Smooth muscle cell (in vitro differentiated cells): ENCODE measurements around the gene SYNGR1. TPM values are rescaled to one million over a fixed set of nuclear protein-coding genes. Genes with fewer than 3 reads are reported as not detected.

Experiments
- DNase-seq: peaks from one replicate; lab custom pipeline; 2025; ENCODE audit not compliant: unreplicated experiment; lab: John Stamatoyannopoulos, UW
- H2AFZ ChIP-seq: fragments of 200-600 bp; sonication (generic); 2 replicates; pipeline ENCODE4 v1.6.0; 2016; ENCODE audit warnings: antibody characterized with exemption, low read depth, mild to moderate bottlenecking
- H3F3A ChIP-seq: fragments of 200-600 bp; sonication (generic); 2 replicates; pipeline ENCODE4 v1.6.0; 2017; ENCODE audit warnings: antibody characterized with exemption, low read depth
- H3K27ac ChIP-seq: fragments of 200-600 bp; sonication (generic); 2 replicates; pipeline ENCODE4 v1.5.1; 2016; ENCODE audit warnings: low read depth, mild to moderate bottlenecking
- H3K27me3 ChIP-seq: fragments of 200-600 bp; sonication (generic); 2 replicates; pipeline ENCODE4 v1.6.1; 2016; ENCODE audit warnings: low read depth, mild to moderate bottlenecking
- H3K36me3 ChIP-seq: fragments of 200-600 bp; sonication (generic); 2 replicates; pipeline ENCODE4 v1.5.1; 2016; ENCODE audit warnings: low read depth
- H3K4me1 ChIP-seq: fragments of 200-600 bp; sonication (generic); 2 replicates; pipeline ENCODE4 v1.5.1; 2016; ENCODE audit warnings: low read depth
- H3K4me2 ChIP-seq: fragments of 200-600 bp; sonication (generic); 2 replicates; pipeline ENCODE4 v1.6.0; 2016; ENCODE audit warnings: mild to moderate bottlenecking
- H3K4me3 ChIP-seq: fragments of 200-600 bp; sonication (generic); 2 replicates; pipeline ENCODE4 v1.5.1; 2016; ENCODE audit warnings: mild to moderate bottlenecking
- H3K79me2 ChIP-seq: fragments of 200-600 bp; sonication (generic); 2 replicates; pipeline ENCODE4 v1.6.0; 2016; ENCODE audit warnings: low read depth, mild to moderate bottlenecking
- H3K9ac ChIP-seq: fragments of 200-600 bp; sonication (generic); 2 replicates; pipeline ENCODE4 v1.6.0; 2016; ENCODE audit warnings: low read depth
- H3K9me3 ChIP-seq: fragments of 200-600 bp; sonication (generic); replicated peaks from 2 replicates; pipeline ENCODE4 v1.5.1; 2016; ENCODE audit warnings: low read depth
- H4K20me1 ChIP-seq: fragments of 200-600 bp; sonication (generic); 2 replicates; pipeline ENCODE4 v1.6.0; 2016; ENCODE audit warnings: low read depth
- CTCF ChIP-seq: fragments of 200-600 bp; sonication (generic); IDR thresholded peaks from 2 replicates; pipeline ENCODE4 v1.5.1; 2017; ENCODE audit warnings: borderline replicate concordance, mild to moderate bottlenecking, antibody characterized with exemption; ENCODE audit not compliant: insufficient read depth, poor library complexity, severe bottlenecking
- WGBS: methylation state at CpG from one replicate; pipeline ENCODE4 v1.1.7; 2016; ENCODE audit warnings: low lambda C conversion rate; 5-methylcytosine and 5-hydroxymethylcytosine counted together
- polyA plus RNA-seq: library from polyadenylated mRNA; unstranded; fragments of >200 nt; fragmentation: Nextera tagmentation; extraction: Ambion mirVana; gene quantifications from 2 replicates; pipeline ENCODE4 v1.2.1, GENCODE V29; 2016
- total RNA-seq: library from RNA; depleted of rRNA; stranded (reverse); fragments of >200 nt; gene quantifications from 2 replicates; pipeline ENCODE4 v1.2.3, GENCODE V29; 2014

SYNGR1 gene
- total and polyA plus RNA-seq, 2 experiments from 2014 or later = 26.7 to 58.0 TPM

GRCh38 chr22:39360242-39360641 is 10.5 kb downstream of the SYNGR1 start:
- no peak overlapping the region for H3K27ac ChIP-seq
- no peak overlapping the region for H2AFZ ChIP-seq
- no peaks in the 10 kb centered on the region for H3F3A ChIP-seq
- peaks cover 30% of the 10 kb centered on the region for H4K20me1 ChIP-seq
- H3K36me3 ChIP-seq = no peaks in the 10 kb centered on the region
- no peaks in the 10 kb centered on the region for H3K9me3 ChIP-seq
- DNase-seq = no peak
- no peak overlapping the region for H3K4me2 ChIP-seq
- H3K4me3 ChIP-seq = no peak overlapping the region
- H3K9ac ChIP-seq = no peak overlapping the region
- no peaks in the 10 kb centered on the region for H3K79me2 ChIP-seq
- 95% methylated on average over 18 of the region's 18 CpGs for WGBS
- no peak for TF ChIP-seq CTCF
- H3K27me3 ChIP-seq = no peaks in the 10 kb centered on the region
- no peaks in the 10 kb centered on the region for H3K4me1 ChIP-seq

GRCh38 chr22:39360674-39361413 is 11.1 kb downstream of the SYNGR1 start:
- H3K27ac ChIP-seq = no peak overlapping the region
- 71% methylated on average over 14 of the region's 14 CpGs for WGBS
- no peak overlapping the region for H3K4me3 ChIP-seq
- no peak overlapping the region for H3K4me2 ChIP-seq
- no peaks in the 10 kb centered on the region for H3K9me3 ChIP-seq
- TF ChIP-seq CTCF = no peak
- no peaks in the 10 kb centered on the region for H3K79me2 ChIP-seq
- H2AFZ ChIP-seq = no peak overlapping the region
- H3K4me1 ChIP-seq = no peaks in the 10 kb centered on the region
- no peak overlapping the region for H3K9ac ChIP-seq
- no peaks in the 10 kb centered on the region for H3K27me3 ChIP-seq
- no peaks in the 10 kb centered on the region for H3K36me3 ChIP-seq
- peaks cover 34% of the 10 kb centered on the region for H4K20me1 ChIP-seq
- DNase-seq = no peak
- no peaks in the 10 kb centered on the region for H3F3A ChIP-seq

- no peak for TF ChIP-seq CTCF
- Histone ChIP-seq H3K27me3 (no peaks in the 10 kb centered on the region), H3K27ac (no peak overlapping the region), H3F3A (no peaks in the 10 kb centered on the region), H4K20me1 (peaks cover 34% of the 10 kb centered on the region), H3K9ac (no peak overlapping the region), H3K36me3 (no peaks in the 10 kb centered on the region), H2AFZ (no peak overlapping the region), H3K9me3 (no peaks in the 10 kb centered on the region), H3K4me1 (no peaks in the 10 kb centered on the region), H3K4me3 (no peak overlapping the region), H3K4me2 (no peak overlapping the region), H3K79me2 (no peaks in the 10 kb centered on the region)
- WGBS = over 99% methylated on average over 7 of the region's 7 CpGs
- DNase-seq = no peak
Measured at GRCh38 chr22:39361496-39361895, 11.7 kb downstream of the SYNGR1 start.

- H3K79me2 ChIP-seq = no peaks in the 10 kb centered on the region
- no peaks in the 10 kb centered on the region for H3K4me1 ChIP-seq
- H2AFZ ChIP-seq = no peak overlapping the region
- H3K4me3 ChIP-seq = no peak overlapping the region
- no peaks in the 10 kb centered on the region for H3K9me3 ChIP-seq
- no peak for TF ChIP-seq CTCF
- H3K9ac ChIP-seq = no peak overlapping the region
- no peaks in the 10 kb centered on the region for H3K36me3 ChIP-seq
- DNase-seq = no peak
- H3K27me3 ChIP-seq = no peaks in the 10 kb centered on the region
- no peak overlapping the region for H3K4me2 ChIP-seq
- H4K20me1 ChIP-seq = peaks cover 31% of the 10 kb centered on the region
- no peaks in the 10 kb centered on the region for H3F3A ChIP-seq
- no peak overlapping the region for H3K27ac ChIP-seq
- WGBS = 51% methylated on average over 11 of the region's 11 CpGs
Measured at GRCh38 chr22:39362271-39362670, 12.5 kb downstream of the SYNGR1 start.
